Femur (tissue), 1 donor: ENCODE results near the gene RPH3AL.
A peak's percentile ranks its signal among the peaks of the same experiment; 100 is the strongest.
"Not testable (repeated sequence)": the region's sequence is repeated elsewhere in the genome, so short reads cannot be mapped to it uniquely, and the experiment has no call there.

Experiments used
- DNase-seq: peaks from one replicate; pipeline ENCODE4 v3.0.0-alpha.2; 2017

The RPH3AL gene

GRCh38 chr17:170130-170670 is 182.4 kb downstream of the RPH3AL start:
- no peak for DNase-seq

- DNase-seq = not testable (repeated sequence)
Observed at GRCh38 chr17:168614-169013, 184.0 kb downstream of the RPH3AL start.

GRCh38 chr17:165939-166338 is 186.7 kb downstream of the RPH3AL start:
- no peak for DNase-seq

- DNase-seq = peak; percentile 80
Observed at GRCh38 chr17:164303-165235, 188.0 kb downstream of the RPH3AL start.

GRCh38 chr17:163514-164098 is 189.0 kb downstream of the RPH3AL start:
- no peak for DNase-seq

- no peak for DNase-seq
Observed at GRCh38 chr17:162689-163088, 189.9 kb downstream of the RPH3AL start.
